GM19239 (cell line): ENCODE data around the gene MEIKIN.

Source experiments
- DNase-seq: peaks from one replicate; pipeline ENCODE4 v3.0.0; 2011; ENCODE audit warnings: low spot score; ENCODE audit not compliant: insufficient read length
- FAIRE-seq: peaks from 2 replicates; lab custom pipeline; 2011; peaks lifted over from hg19 to GRCh38; lab: Jason Lieb, UNC

Gene MEIKIN, protein sequence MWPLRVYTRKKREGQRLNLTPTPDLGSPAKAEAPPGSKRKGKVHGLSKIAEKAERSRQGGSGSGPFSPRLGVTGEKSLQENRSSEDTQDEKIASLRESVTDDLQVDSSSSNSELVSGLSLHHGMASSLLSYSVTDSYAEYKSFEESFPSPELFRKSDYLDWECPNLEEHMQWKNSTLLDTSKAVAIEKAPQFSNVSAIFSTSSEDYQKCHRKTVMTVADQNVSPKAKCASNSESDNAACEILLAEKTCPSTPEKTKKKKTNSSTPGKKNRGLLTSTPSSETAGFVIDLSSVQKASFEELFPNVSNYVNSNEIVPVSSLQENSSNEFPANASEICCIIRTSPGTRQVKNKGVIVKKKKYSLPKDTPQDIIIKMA

DNA sequence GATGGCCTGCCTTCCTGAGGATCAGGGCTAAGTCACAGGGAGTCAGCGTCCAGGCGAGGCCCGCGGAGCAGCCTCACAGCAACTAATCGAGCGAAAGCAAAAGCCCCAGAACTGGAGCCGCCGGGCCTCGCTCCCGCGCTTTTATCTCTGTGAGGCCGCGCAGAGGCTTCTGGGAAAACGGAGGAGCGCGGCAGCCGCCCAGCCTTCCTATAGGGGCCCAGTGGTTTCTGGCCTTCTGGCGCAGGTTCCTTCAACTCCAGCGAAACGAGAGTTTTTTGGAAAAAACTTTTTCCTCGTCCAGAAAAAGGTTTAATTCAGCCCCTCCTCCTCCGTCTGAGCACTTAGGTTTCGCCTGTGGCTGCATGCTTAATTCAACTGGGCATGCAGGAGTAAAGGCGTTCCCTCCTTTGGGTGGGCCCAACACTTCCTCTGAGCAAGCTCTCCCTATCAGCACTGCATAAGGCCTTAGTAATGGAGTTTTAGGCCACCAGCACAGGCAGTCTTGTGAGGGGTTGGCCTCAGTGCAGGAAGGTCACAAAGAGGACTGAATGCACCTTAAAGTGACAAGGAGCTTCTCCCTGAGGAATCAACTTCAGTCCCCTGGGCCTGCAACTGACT, at the start of gene MEIKIN:
Gene MEIKIN (minus strand): TSS at position 113 of the 618 bp plus-strand sequence. CDS start 158 bp downstream, outside the sequence.
- FAIRE-seq (no peak), DNase-seq (no peak)

DNA sequence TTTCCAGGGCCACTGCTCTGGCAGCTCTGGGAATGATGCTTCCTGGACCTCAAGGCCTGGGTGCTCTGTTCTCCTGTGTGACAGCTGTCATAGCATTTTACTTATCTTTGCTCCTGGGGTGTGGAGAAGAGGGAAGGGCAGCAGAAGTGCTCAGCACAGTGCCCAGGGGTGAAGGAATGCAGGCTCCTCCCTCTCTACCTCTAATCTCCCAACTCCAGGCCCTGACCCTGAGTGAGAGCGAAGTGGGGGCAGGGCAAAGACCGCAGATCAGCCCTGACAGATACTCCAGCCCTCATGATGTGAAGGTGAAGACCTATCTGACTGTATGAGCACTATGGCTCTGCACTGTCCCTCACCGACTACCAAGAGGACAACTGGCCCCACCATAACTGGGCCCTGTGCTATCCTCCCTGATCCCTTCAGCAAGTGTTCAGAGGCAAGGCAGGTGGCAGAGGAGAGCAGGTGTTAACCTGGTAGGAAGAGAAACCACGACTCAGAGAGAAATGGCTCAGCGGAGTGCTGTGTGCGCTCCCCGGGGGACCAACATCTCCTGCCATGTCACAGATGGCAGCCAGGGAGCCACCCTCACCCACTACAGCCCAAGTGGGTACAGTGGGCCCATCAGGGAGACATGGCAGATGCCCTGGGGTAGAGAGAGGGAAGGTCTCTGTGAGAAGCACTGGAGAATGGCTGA, 49.2 kb upstream of the MEIKIN start:
- DNase-seq (no peak), FAIRE-seq (no peak)

DNA sequence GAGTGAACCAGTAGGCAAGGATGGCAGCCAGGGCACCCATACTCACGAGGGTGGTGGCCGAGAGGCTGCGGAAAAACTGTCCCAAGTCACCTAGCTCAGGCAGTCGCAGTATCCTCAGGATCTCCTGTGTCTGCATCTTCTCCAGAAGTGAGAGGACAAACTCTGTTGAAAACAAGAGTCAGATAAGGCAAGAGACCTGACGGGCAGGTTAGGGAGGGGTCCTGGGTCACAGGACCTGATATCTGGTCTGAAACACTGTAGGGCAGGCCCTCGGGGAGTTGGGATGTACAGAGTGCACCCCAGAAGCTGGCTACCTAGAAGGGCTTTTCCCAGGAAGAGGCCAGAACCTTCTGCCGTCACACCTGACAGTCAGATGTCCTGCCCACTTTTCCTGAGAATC, 48.6 kb upstream of the MEIKIN start:
- FAIRE-seq: no peak

DNA sequence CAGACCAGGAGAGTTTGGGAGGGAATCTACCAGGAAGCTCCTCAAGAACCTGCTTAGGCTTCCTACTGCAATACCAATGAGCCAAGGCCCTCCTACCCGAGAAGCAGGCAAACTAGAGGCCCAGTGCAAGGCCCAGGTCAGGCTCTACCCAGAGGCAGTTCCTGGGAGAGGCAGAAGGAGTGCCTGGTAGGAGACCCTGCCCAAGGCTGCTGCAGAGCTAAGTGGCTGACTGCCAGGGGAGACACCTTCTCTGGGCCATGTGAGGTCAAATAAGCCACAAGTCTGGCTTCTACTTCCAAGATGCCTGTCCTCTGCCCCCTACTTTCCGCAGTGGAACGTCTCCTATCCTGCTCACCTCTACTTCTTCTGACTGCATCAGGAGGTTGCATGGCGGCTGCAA, 48.2 kb upstream of the MEIKIN start:
- FAIRE-seq: no peak
- DNase-seq: no peak

More for the DNA sequence above, 48.6 kb upstream of the MEIKIN start:
- no peak for DNase-seq

DNA sequence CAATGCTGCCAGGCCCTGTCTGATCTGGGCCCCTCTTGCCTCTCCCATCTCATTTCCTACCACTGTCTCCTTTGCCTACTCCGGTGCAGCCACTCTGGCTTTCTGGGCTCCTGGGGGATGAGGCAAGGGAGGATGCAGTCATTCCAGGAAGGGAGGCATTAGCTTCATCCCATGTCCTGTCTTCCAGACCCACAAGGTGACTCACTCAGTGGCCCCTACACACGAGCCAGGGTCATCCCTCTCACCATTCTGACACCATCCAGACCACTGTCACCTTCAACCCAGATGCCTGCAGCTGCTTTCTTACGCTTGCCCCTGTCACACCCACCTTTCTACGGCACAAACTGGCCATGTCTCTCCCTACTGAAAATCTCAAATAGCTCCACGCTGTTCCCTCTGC, 46.9 kb upstream of the MEIKIN start:
- no peak for DNase-seq
- FAIRE-seq: no peak

DNA sequence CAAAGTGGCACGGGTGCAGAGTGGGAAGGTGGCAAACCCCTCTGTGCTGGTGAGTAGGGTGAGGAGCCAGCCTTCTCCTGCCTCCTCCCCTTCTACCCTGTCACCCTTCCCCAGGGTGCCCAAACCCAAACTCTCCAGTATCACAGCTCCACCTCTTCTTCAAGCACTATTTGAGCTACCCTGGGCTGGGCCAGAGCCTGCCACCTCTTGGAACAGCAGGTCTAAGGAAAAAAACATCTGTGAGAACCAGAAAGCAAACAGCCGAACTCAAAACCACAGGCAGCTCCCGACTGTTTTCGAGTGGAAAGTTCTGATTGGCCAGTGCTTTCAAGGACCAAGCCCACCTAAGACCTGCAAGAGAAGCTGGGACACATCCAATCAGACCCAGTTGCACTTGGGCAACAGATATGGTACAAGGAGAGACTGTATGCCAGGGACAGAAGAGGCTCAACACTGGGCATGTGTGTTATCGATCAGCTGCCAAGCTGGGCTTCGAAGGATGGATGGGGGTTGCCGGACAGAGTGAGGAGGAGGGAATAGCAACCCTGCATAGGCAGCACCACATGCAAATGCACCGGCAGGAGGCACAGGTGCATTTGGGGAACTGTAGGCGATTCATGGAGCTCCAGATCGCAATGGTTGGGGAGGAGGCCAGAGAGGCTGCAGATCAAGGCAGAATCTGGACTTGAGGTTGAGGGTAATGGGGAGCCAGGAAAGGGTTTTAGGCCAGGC, 46.3 kb upstream of the MEIKIN start:
- FAIRE-seq: no peak
- no peak for DNase-seq

DNA sequence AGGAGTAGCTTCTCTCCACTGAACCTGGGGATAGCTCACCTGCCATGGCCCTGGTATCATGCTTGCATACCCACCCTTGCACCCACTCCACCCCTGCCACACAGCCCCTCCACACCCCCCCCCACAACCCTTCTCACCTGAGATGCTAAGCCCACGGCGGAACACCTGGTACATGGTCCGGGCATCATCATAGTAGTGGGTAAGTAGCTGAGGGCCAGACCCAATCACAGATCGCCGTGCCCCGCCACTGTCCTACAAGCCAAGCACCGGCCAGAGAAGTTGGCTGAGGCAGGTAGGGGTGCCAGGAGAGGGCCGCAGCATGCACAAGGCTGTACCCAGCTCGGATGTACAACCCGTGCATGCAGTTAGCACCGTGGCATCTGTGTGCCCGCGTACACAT, 45.3 kb upstream of the MEIKIN start:
- FAIRE-seq: no peak
- no peak for DNase-seq

DNA sequence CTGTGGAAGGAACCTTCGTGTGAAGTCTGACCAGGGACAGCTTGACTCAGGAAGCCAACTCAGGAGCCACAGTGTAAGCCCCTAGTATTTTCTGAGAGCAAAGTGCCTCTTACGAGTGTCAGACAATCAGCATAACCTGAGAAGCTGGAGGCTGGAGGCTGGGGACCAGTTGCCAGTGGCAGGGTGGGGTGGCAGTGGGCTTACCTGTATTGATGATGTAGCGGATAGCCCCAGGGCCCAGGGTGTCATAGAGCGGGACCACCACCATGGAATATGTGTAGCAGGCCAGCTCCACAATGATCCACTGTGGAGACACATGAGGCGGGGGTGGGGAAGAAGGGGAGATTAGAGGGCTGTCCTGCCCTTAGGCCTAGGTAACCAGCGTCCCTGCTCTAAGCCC, 43.1 kb upstream of the MEIKIN start:
- FAIRE-seq: no peak
- no peak for DNase-seq

DNA sequence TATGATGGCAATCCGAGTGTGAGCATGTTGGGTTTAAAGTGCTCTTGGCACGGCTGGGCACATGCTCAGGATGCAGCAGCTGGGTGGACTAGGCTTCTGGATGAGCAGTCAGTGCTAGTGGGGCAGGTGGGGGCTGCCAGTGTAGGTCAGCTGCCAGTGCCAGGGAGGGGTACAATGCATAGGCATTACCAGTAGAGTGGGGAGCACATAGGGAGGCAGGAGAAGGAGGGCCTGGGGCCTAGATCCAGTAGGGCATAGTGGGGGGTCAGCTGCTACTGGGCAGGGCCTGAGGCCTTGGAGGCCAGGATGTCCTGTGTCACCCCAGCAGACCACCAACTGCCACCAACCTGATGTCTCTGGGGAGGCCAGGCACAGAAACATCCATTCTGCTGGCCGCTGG, 41.8 kb upstream of the MEIKIN start:
- DNase-seq: no peak
- no peak for FAIRE-seq

DNA sequence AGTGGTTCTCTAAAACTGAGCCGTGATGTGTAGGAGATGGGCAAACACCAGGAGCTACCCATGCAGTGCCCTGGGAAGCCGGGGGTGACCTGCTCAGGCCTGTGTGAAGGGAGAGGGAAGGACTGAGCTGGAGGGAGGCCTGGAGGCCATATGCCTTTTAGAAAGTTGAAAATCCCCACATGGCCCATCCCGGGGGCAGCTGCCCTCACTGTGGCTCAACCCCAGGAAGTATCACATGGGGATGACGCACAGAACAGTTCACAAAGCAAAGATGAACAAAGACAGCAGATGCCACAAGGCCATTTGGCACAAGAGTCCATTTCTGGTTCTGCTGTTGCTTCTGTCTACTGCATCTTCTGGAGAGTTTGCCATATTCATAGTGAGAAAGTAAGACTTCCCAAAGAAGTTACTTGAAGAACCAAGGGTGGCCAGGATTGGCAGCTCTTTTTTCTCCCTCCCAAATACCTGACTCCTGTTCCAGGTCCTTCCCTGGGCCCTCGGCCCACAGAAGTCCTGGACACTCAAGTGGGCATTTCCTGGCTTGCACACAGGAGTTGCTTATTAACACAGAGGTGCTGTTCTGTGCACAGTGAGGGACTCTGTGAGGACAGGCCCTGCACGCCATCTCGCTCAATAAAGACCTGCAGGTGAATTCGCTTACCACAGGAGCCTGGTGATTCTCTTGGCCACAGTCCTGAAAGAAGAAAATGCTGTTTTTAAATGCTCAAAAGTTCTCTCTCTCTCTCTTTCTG, 40.9 kb upstream of the MEIKIN start:
- FAIRE-seq (no peak), DNase-seq (no peak)

DNA sequence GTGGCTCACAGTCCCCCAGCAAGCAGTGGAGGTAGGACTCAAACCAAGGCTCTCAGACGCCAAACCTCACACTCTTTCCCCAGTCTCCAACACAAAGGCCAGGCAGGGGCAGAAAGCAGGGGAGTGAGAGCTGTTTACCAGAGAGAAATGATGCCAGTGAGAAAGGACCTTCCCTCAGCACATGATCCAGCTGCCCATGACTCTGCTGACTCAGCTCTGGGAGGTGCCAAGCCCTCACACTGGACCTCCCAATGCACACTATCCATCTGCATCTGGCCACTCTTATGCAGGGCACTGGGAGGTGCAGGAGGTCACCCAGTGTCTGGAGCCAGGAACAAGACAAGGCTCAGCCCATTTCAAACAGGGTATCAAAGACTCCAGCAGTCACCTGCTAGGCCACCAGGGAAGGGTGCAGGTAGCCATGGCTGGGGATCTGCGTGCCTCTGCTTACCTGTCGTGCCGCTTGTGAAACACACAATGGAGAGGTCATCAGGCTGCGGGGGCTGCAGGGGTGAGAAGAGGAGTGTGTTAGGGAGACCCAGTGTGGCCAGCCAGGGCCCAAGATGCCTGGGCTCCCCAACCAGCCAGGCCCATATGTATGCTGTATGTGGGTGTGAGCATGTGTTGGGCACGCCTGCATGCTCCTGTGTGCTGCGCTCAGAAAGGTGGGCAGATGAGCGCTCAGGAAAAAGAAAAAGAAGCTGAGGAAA, 39.6 kb upstream of the MEIKIN start:
- DNase-seq (no peak), FAIRE-seq (no peak)

DNA sequence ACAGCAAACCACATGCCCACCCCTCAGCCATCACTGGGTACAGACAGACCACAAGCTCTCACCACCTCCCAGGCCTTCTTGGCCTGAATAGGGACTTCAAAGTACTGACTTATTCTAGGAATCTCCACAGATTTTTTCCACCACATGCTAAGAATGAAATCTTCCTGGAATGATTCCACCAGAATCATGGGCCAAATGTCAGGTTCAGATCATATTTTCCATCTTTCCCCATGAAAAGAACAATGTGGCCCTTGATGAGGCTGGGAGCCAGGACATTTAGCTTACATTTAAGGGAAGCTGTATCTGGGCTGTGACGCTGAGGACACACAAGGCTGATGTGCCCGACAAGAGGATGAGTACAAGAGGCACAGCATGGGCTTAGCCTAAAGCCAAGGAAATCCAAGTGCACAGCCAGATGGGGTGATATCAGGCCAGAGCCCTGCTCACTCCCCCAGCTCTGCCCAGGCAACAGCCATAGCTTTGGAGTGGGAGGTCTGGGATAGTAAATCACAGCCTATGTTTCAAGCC, 37.8 kb upstream of the MEIKIN start:
- DNase-seq (no peak), FAIRE-seq (no peak)

DNA sequence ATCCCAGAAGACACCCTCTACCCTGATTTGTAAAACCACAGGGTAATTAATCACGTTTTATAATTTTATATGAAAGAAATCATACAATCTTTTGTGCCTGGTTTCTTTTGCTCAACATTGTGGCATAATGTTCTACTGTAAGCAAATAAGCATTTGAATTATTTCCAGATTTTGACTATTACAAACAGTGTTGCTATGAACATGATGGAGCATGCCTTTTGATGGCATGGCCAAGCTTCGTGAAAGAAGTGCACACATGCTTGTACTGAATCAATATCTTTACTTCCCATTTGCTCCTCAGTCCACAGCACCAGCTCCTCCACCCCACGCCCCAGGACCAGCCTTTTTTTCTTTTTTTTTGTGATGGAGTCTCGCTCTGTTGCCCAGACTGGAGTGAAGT, 36.1 kb upstream of the MEIKIN start:
- DNase-seq (no peak), FAIRE-seq (no peak)

DNA sequence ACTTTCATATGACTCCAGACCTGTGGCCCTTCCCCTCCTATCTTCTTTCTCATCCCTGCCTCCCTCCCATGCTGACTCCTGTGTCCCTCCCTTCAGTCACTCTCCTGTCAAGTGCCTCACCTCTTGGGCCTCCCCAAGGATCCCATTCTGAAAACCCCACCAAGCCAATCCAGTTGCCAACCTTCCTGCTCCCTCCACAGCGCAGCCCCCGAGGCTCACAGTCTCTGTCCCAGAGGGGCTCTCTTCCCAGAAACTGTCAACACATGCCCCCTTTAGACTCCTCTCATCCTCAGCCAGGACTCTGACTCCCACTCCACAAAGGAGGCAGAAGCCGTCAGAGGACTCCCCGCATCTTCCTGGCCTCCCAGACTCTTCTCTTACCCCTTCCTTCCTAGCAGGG, 35.2 kb upstream of the MEIKIN start:
- no peak for DNase-seq
- no peak for FAIRE-seq

DNA sequence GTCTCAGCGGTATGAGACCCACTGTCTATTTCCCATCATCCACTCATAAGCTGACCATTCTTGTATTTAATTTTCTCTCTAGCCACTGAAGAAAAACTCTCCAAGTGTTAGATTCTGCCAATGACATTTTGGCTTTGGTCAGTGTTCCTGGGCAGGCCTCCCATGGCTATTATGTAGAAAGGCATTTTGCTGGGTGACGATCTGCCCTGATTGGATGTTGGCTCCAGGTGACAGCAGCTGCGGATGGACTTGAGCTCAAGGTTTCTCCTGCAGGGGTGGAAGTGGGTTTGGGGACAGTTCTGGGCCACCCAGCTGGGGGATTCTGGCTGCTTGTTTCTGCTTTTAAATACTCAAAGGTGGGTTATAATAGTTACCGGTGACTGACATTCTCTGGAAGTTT, 34.4 kb upstream of the MEIKIN start:
- DNase-seq (no peak), FAIRE-seq (no peak)

DNA sequence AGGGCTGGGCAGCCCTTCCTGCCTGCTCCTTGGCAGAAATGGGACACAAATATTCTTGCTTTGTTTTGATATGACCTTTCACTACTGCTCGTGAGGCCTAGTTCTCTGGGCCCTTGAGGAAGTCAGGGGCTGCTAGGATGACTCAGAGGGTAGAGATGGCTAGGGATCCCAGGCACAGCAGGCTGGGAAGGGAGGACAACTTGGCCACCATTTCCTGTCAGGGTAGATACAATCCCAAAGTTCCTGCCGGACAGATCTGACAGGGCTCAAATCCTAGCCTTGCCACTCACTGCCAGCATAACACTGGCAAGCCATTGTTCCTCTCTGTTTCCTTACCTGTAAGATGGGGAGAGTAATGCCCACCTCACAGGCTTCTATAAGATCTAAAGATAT, 31.7 kb upstream of the MEIKIN start:
- no peak for FAIRE-seq
- DNase-seq: no peak

DNA sequence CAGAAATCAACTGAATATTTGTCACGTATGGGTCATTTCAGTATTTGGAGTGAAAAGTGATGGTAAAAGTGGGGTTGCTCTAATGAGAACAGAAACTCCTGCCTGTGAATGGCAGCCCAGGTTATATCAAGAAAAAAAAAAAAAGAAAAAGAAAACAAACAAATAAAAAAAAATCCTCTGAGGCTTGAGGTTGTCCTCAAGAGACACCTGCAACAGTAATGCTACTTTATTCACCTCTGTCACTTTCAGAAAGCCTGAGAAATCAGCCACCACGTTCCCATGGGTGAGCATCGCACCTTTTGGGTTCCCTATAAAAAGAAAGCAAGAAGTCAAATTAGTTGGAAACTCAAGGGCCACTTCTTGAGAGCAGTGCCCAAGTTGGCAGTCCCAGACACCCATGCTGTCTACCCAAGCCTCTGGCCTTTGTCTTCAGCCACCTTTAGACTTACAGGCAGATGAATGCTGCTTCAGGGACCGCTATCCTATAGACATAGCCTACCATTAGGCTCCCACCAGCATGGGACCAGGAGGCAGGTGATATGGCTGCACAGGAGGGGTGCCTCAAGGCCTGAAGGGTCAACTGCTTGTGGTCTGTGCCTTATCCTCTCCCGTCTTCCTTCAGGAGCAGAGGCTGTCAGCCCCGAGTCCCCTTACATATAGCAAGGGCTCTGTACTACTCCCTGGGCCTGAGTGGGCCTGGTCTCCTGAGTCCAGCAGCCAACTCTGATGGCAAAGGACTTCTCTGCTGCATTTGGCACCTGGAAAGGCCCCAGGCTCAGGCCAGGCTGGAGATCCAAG, 31.1 kb upstream of the MEIKIN start:
- FAIRE-seq (no peak), DNase-seq (no peak)

DNA sequence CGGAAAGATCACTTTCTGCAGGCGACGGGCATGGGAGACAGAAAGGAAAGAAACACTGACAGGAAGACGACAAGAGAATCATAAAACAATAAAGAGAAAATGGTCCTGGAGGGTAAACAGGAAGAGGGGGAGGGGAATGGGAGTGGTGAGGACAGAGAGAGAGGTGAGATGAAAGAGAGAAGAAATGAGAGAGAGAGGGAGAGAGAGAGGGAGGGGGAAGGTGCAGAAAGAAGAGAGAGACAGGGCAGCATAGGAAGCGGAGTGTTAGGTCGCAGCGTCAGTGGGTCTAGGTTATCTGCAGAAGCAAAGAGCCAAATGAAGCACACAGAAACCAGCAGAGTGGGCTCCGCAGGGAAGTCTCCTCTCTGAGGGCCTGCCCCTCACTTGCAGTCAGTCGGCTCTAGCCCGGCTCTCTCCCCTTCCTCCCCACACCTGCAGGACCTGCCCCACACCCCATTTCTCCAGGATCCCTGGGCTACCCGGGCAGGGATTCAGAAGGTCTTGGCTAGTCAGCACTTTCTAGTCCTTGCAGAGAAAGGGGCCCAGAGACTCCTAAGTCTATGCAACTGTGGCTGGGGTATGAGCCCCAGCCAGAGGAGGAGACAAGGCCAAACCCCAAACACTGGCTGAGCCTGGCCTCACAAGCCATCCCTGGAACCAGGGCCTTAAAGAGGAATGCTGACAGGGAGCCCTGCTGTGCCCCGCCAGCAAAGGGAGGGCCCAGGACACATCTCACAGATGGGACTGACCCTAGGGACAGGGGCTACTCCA, 29.7 kb upstream of the MEIKIN start:
- DNase-seq: no peak
- FAIRE-seq: no peak
